ENCODE data around the gene CREB3L2. TPM values are rescaled to one million over a fixed set of nuclear protein-coding genes. Genes with fewer than 3 reads are reported as not detected.
A peak's percentile ranks its signal among the peaks of the same experiment; 100 is the strongest.

Gene CREB3L2
- total and polyA plus RNA-seq, 2 donors (not counting 1 experiment from before 2014, with no cell fraction given): 13.8 to 25.1 TPM

GRCh38 chr7:137981668-137982067 is 20.2 kb downstream of the CREB3L2 start:
- POLR2A ChIA-PET: no interaction called here

GRCh38 chr7:137981175-137981574 is 20.7 kb downstream of the CREB3L2 start:
- H3K9me3 Mint-ChIP-seq (ENCODE audit: insufficient read depth): peaks cover 6% of the 10 kb centered on the region
- Histone ChIP-seq H3K4me2 (replicated peaks; ENCODE audit: low read depth, low read length, poor library complexity, severe bottlenecking) (peak overlapping the region; percentile 36), H3K4me1 (ENCODE audit: control insufficient read depth in 2 of 2, insufficient read depth in 2 of 2, low read length in 2 of 2) (peaks cover 53 to 61% of the 10 kb centered on the region in 2 donors), H3K4me3 (ENCODE audit: control extremely low read depth in 1 of 5, extremely low read depth in 1 of 5, insufficient read depth in 1 of 5, low read depth in 2 of 5, low read length in 4 of 5) (no peak overlapping the region), H3K9me3 (ENCODE audit: control extremely low read depth in 1 of 3, control insufficient read depth in 2 of 3, insufficient read depth in 1 of 3, low read length in 2 of 3) (peaks cover 0 to 19% (median 9%) of the 10 kb centered on the region in 3 donors), H3K27me3 (replicated peaks in 1 of 4; ENCODE audit: control extremely low read depth in 1 of 4, control insufficient read depth in 3 of 4, insufficient read depth in 4 of 4, low read length in 3 of 4) (no peaks in the 10 kb centered on the region), H3K36me3 (replicated peaks in 1 of 2; ENCODE audit: control extremely low read depth in 1 of 2, control insufficient read depth in 1 of 2, extremely low read depth in 1 of 2, insufficient read depth in 2 of 2, low read length in 1 of 2) (peaks cover 0 to 3% of the 10 kb centered on the region in 2 experiments), H4K20me1 (ENCODE audit: control insufficient read depth, insufficient read depth, low read length, poor library complexity, severe bottlenecking) (no peaks in the 10 kb centered on the region), H3K9ac (ENCODE audit: low read length) (peak overlapping the region; percentile 1), H3K27ac (ENCODE audit: low read length in 2 of 2) (peak overlapping the region; percentile 14 to 64), H3K79me2 (ENCODE audit: control insufficient read depth, insufficient read depth, low read length) (peaks cover 81% of the 10 kb centered on the region), H2AFZ (ENCODE audit: insufficient read depth, low read depth, low read length, poor library complexity, severe bottlenecking) (peak overlapping the region; percentile 3)
- TF ChIP-seq EZH2 (IDR thresholded peaks at IDR 0.05; ENCODE audit: borderline replicate concordance, insufficient read depth, low read depth, low read length, poor library complexity, severe bottlenecking) (no peak), CTCF (IDR thresholded peaks at IDR 0.05) (no peak)
- CTCF ChIA-PET: no interaction called here
- intact Hi-C loops (cut with micrococcal nuclease): no loop called here
- H3K4me1 Mint-ChIP-seq: peaks cover 37% of the 10 kb centered on the region
- no peaks in the 10 kb centered on the region for H3K27me3 Mint-ChIP-seq
- DNase-seq (no peak), ATAC-seq (ENCODE audit: low read depth) (no peak)
- no peak overlapping the region for H3K4me3 Mint-ChIP-seq
- POLR2A ChIA-PET: no interaction called here
- peak overlapping the region; percentile 8 for H3K27ac Mint-ChIP-seq

More at GRCh38 chr7:137981668-137982067, 20.2 kb downstream of the CREB3L2 start:
- no peak for ATAC-seq (ENCODE audit: low read depth)
- WGBS (ENCODE audit: insufficient coverage): 30% methylated on average over 1 of the region's 4 CpGs
- no peak for DNase-seq
- Mint-ChIP-seq H3K27me3 (no peaks in the 10 kb centered on the region), H3K9me3 (ENCODE audit: insufficient read depth) (peaks cover 6% of the 10 kb centered on the region), H3K4me3 (no peak overlapping the region), H3K27ac (peak overlapping the region; percentile 65), H3K4me1 (peaks cover 37% of the 10 kb centered on the region)
- Histone ChIP-seq H2AFZ (ENCODE audit: insufficient read depth, low read depth, low read length, poor library complexity, severe bottlenecking) (peak overlapping the region; percentile 3), H4K20me1 (ENCODE audit: control insufficient read depth, insufficient read depth, low read length, poor library complexity, severe bottlenecking) (no peaks in the 10 kb centered on the region), H3K9ac (ENCODE audit: low read length) (peak overlapping the region; percentile 1), H3K36me3 (replicated peaks in 1 of 2; ENCODE audit: control extremely low read depth in 1 of 2, control insufficient read depth in 1 of 2, extremely low read depth in 1 of 2, insufficient read depth in 2 of 2, low read length in 1 of 2) (peaks cover 0 to 3% of the 10 kb centered on the region in 2 experiments), H3K27ac (ENCODE audit: low read length in 2 of 2) (peak overlapping the region; percentile 14 to 64), H3K79me2 (ENCODE audit: control insufficient read depth, insufficient read depth, low read length) (peaks cover 81% of the 10 kb centered on the region), H3K4me3 (ENCODE audit: control extremely low read depth in 1 of 5, extremely low read depth in 1 of 5, insufficient read depth in 1 of 5, low read depth in 2 of 5, low read length in 4 of 5) (no peak overlapping the region), H3K27me3 (replicated peaks in 1 of 4; ENCODE audit: control extremely low read depth in 1 of 4, control insufficient read depth in 3 of 4, insufficient read depth in 4 of 4, low read length in 3 of 4) (no peaks in the 10 kb centered on the region), H3K4me1 (ENCODE audit: control insufficient read depth in 2 of 2, insufficient read depth in 2 of 2, low read length in 2 of 2) (peaks cover 58 to 66% of the 10 kb centered on the region in 2 donors), H3K9me3 (ENCODE audit: control extremely low read depth in 1 of 3, control insufficient read depth in 2 of 3, insufficient read depth in 1 of 3, low read length in 2 of 3) (peaks cover 0 to 19% (median 9%) of the 10 kb centered on the region in 3 donors), H3K4me2 (replicated peaks; ENCODE audit: low read depth, low read length, poor library complexity, severe bottlenecking) (peak overlapping the region; percentile 36)
- CTCF ChIA-PET: no interaction called here
- intact Hi-C loops (cut with micrococcal nuclease): no loop called here
- no peak for TF ChIP-seq EZH2 (IDR thresholded peaks at IDR 0.05; ENCODE audit: borderline replicate concordance, insufficient read depth, low read depth, low read length, poor library complexity, severe bottlenecking)
- no peak for TF ChIP-seq CTCF (IDR thresholded peaks at IDR 0.05)

Measured in B cell (primary cell).